H1 (cell line): Measurements from ENCODE around the gene CAMK2A.

Experiments
- CHD1 ChIP-seq: IDR thresholded peaks from 2 replicates; pipeline ENCODE4 v1.6.1; 2012; ENCODE audit warnings: low read depth, low read length, improper control_type of control experiment
- CTCF ChIP-seq, 3 experiments: IDR thresholded peaks; 1 replicate in 2 of 3; 2 replicates in 1 of 3; pipeline versions ENCODE4 v1.5.1 to v1.6.1; 2011; ENCODE audit warnings: low read length in 3 of 3, mild to moderate bottlenecking in 3 of 3, inconsistent platforms in 2 of 3, low read depth in 1 of 3, moderate library complexity in 1 of 3; ENCODE audit not compliant: insufficient read depth in 1 of 3; ENCODE audit errors: control extremely low read depth in 1 of 3
- EGR1 ChIP-seq: IDR thresholded peaks from 2 replicates; pipeline ENCODE4 v1.6.1; 2011; ENCODE audit warnings: low read depth, low read length, borderline replicate concordance
- EP300 ChIP-seq, 2 experiments: IDR thresholded peaks; 1 replicate in 1 of 2; 2 replicates in 1 of 2; pipeline ENCODE4 v1.6.1; 2011 to 2012; ENCODE audit warnings: low read depth in 2 of 2, low read length in 2 of 2, mild to moderate bottlenecking in 2 of 2, borderline replicate concordance in 1 of 2, inconsistent platforms in 1 of 2, moderate library complexity in 1 of 2
- KDM1A ChIP-seq: fragments of 200-600, 300-600 bp; sonication (generic); IDR thresholded peaks from 2 replicates; pipeline ENCODE4 v1.7.1; 2016; ENCODE audit warnings: mild to moderate bottlenecking, low read length, borderline replicate concordance
- MAX ChIP-seq: IDR thresholded peaks from 2 replicates; pipeline ENCODE4 v1.6.1; 2012; ENCODE audit warnings: inconsistent platforms
- NANOG ChIP-seq: IDR thresholded peaks from 2 replicates; pipeline ENCODE4 v1.6.1; 2011; ENCODE audit warnings: low read length, low read depth, mild to moderate bottlenecking, inconsistent platforms; ENCODE audit not compliant: insufficient read depth, poor library complexity, severe bottlenecking
- SIN3A ChIP-seq, 2 experiments: IDR thresholded peaks in 1 of 2; conservative IDR thresholded peaks in 1 of 2; 2 replicates each; pipeline ENCODE4 v1.6.1; 2011 to 2012; ENCODE audit warnings: low read length in 2 of 2, improper control_type of control experiment in 1 of 2, low read depth in 1 of 2, mild to moderate bottlenecking in 1 of 2
- SIRT6 ChIP-seq: IDR thresholded peaks from one replicate; pipeline ENCODE4 v1.7.1; 2012; ENCODE audit warnings: low read length, inconsistent platforms
- SP1 ChIP-seq: IDR thresholded peaks from 2 replicates; pipeline ENCODE4 v1.6.1; 2011; ENCODE audit warnings: low read depth, low read length
- SP2 ChIP-seq: IDR thresholded peaks from 2 replicates; pipeline ENCODE4 v1.6.1; 2012; ENCODE audit warnings: mild to moderate bottlenecking, low read length, inconsistent platforms
- SUZ12 ChIP-seq: fragments of 200-600 bp; sonication (generic); IDR thresholded peaks from 2 replicates; pipeline ENCODE4 v1.6.1; 2012; ENCODE audit warnings: mild to moderate bottlenecking, inconsistent platforms, low read length, moderate library complexity, mixed read lengths
- TAF1 ChIP-seq: IDR thresholded peaks from 2 replicates; pipeline ENCODE4 v1.6.1; 2011; ENCODE audit warnings: mild to moderate bottlenecking, low read depth, low read length

- TF ChIP-seq TAF1 (no peak), NANOG (no peak), CTCF (IDR thresholded peaks at IDR 0.05; ENCODE audit: control extremely low read depth in 1 of 3, insufficient read depth in 1 of 3, low read depth in 1 of 3, low read length in 3 of 3) (no peak), CHD1 (no peak), EGR1 (no peak), KDM1A (no peak), EP300 (IDR thresholded peaks at IDR 0.05; ENCODE audit: borderline replicate concordance in 1 of 2, low read depth in 2 of 2, low read length in 2 of 2) (no peak), SUZ12 (no peak), SIRT6 (no peak), SIN3A (conservative IDR thresholded peaks at IDR 0.05 in 1 of 2, IDR thresholded peaks at IDR 0.05 in 1 of 2; ENCODE audit: low read depth in 1 of 2, low read length in 2 of 2) (no peak), SP2 (no peak), SP1 (no peak), MAX (no peak)
Measured at GRCh38 chr5:150224483-150225027, 65.0 kb downstream of the CAMK2A start.
